ENCODE data around the gene GPR87.

GRCh38 chr3:151293127-151293526, 23.5 kb downstream of the GPR87 start:
- no peak for TF ChIP-seq CTCF (IDR thresholded peaks at IDR 0.05)
- TF ChIP-seq CREB1 (CRISPR knock-in tag; IDR thresholded peaks at IDR 0.05): no peak
- TF ChIP-seq ZNF423 (CRISPR knock-in tag; IDR thresholded peaks at IDR 0.05): no peak
- TF ChIP-seq ZNF263 (CRISPR knock-in tag; IDR thresholded peaks at IDR 0.05; ENCODE audit: low read depth): no peak
